B cell (primary cell): ENCODE measurements around the gene SERINC5. TPM values are rescaled to one million over a fixed set of nuclear protein-coding genes. Genes with fewer than 3 reads are reported as not detected.
"Not testable (repeated sequence)": the region's sequence is repeated elsewhere in the genome, so short reads cannot be mapped to it uniquely, and the experiment has no call there.

Experiments used
- ATAC-seq: fragments of 200-7000 bp; cut with Tn5 transposase; one replicate; pipeline ENCODE4 v1.10.0; 2021; ENCODE audit warnings: low read depth, mild to moderate bottlenecking, moderate number of reproducible peaks, moderate library complexity
- CTCF ChIA-PET: fragments of 350-600 bp; sonication (Branson Sonifier 250); formaldehyde crosslinking; loops from one replicate; lab custom pipeline; 2021; ENCODE audit warnings: antibody characterized with exemption, inconsistent platforms; lab: Charles Lee
- POLR2A ChIA-PET: fragments of 350-600 bp; sonication (Branson Sonifier 250); formaldehyde crosslinking; loops from one replicate; lab custom pipeline; 2021; ENCODE audit warnings: antibody characterized with exemption; lab: Charles Lee
- DNase-seq: peaks from one replicate; pipeline ENCODE4 v3.0.0; 2013
- H2AFZ ChIP-seq: 2 replicates; pipeline ENCODE4 v1.6.1; 2012; ENCODE audit warnings: mild to moderate bottlenecking, low read depth, low read length; ENCODE audit not compliant: insufficient read depth, poor library complexity, severe bottlenecking
- H3K27ac ChIP-seq, 2 donors: 1 replicate in 1 of 2; 2 replicates in 1 of 2; pipeline ENCODE4 v1.5.1; 2012 to 2013; ENCODE audit warnings: low read length in 2 of 2, mild to moderate bottlenecking in 2 of 2, moderate library complexity in 1 of 2
- H3K27me3 ChIP-seq, 4 experiments: fragments of 200-600 bp in 1 of 4; sonication (generic) in 1 of 4; replicated peaks in 1 of 4; 1 replicate in 2 of 4; 2 replicates in 2 of 4; pipeline versions ENCODE4 v1.6.1 to v1.7.0; 2013 to 2016; ENCODE audit warnings: low read length in 3 of 4, mild to moderate bottlenecking in 2 of 4, mixed read lengths in 1 of 4, moderate library complexity in 1 of 4; ENCODE audit not compliant: insufficient read depth in 4 of 4, control insufficient read depth in 3 of 4; ENCODE audit errors: control extremely low read depth in 1 of 4
- H3K36me3 ChIP-seq, 2 experiments: replicated peaks in 1 of 2; 1 replicate in 1 of 2; 2 replicates in 1 of 2; pipeline versions ENCODE4 v1.6.1 to v1.7.1; 2013; ENCODE audit warnings: low read length in 1 of 2; ENCODE audit not compliant: insufficient read depth in 2 of 2, control insufficient read depth in 1 of 2; ENCODE audit errors: control extremely low read depth in 1 of 2, extremely low read depth in 1 of 2
- H3K4me1 ChIP-seq, 2 donors: fragments of 200-600 bp in 1 of 2; sonication (generic) in 1 of 2; 1 replicate in 1 of 2; 2 replicates in 1 of 2; pipeline versions ENCODE4 v1.5.1 to v1.6.1; 2013 to 2017; ENCODE audit warnings: low read length in 2 of 2; ENCODE audit not compliant: control insufficient read depth in 2 of 2, insufficient read depth in 2 of 2
- H3K4me2 ChIP-seq: replicated peaks from 2 replicates; pipeline ENCODE3; 2012; ENCODE audit warnings: mild to moderate bottlenecking, low read depth, low read length; ENCODE audit not compliant: poor library complexity, severe bottlenecking
- H3K4me3 ChIP-seq, 5 experiments: fragments of 200-600 bp in 1 of 5; sonication (generic) in 1 of 5; 1 replicate in 3 of 5; 2 replicates in 2 of 5; pipeline versions ENCODE4 v1.5.1 to v1.7.0; 2011 to 2016; ENCODE audit warnings: low read length in 4 of 5, mild to moderate bottlenecking in 4 of 5, low read depth in 2 of 5, control low read depth in 1 of 5, moderate library complexity in 1 of 5; ENCODE audit not compliant: insufficient read depth in 1 of 5; ENCODE audit errors: control extremely low read depth in 1 of 5, extremely low read depth in 1 of 5
- H3K79me2 ChIP-seq: fragments of 200-600 bp; sonication (generic); one replicate; pipeline ENCODE4 v1.6.0; 2016; ENCODE audit warnings: low read length; ENCODE audit not compliant: control insufficient read depth, insufficient read depth
- H3K9ac ChIP-seq: fragments of 200-600 bp; sonication (generic); 2 replicates; pipeline ENCODE4 v1.6.1; 2017; ENCODE audit warnings: mild to moderate bottlenecking, low read length, moderate library complexity
- H3K9me3 ChIP-seq, 3 donors: one replicate each; pipeline versions ENCODE4 v1.6.1 to v1.7.1; 2013; ENCODE audit warnings: low read length in 2 of 3; ENCODE audit not compliant: control insufficient read depth in 2 of 3, insufficient read depth in 1 of 3; ENCODE audit errors: control extremely low read depth in 1 of 3
- H4K20me1 ChIP-seq: 2 replicates; pipeline ENCODE4 v1.6.0; 2012; ENCODE audit warnings: mild to moderate bottlenecking, low read length; ENCODE audit not compliant: insufficient read depth, control insufficient read depth, poor library complexity, severe bottlenecking
- H3K27ac Mint-ChIP-seq: one replicate; pipeline ENCODE4 v1.8.0; 2021; ENCODE audit warnings: mixed read lengths
- H3K27me3 Mint-ChIP-seq: one replicate; pipeline ENCODE4 v1.8.0; 2021; ENCODE audit warnings: mixed read lengths
- H3K4me1 Mint-ChIP-seq: one replicate; pipeline ENCODE4 v1.8.0; 2021; ENCODE audit warnings: mixed read lengths
- H3K4me3 Mint-ChIP-seq: one replicate; pipeline ENCODE4 v1.8.0; 2021; ENCODE audit warnings: mixed read lengths
- H3K9me3 Mint-ChIP-seq: one replicate; pipeline ENCODE4 v1.8.0; 2022; ENCODE audit warnings: mixed read lengths; ENCODE audit not compliant: insufficient read depth
- CTCF ChIP-seq: fragments of 200-600 bp; IDR thresholded peaks from one replicate; pipeline ENCODE4 v1.8.0; 2022; ENCODE audit warnings: antibody characterized with exemption, mild to moderate bottlenecking
- EZH2 ChIP-seq: IDR thresholded peaks from 2 replicates; pipeline ENCODE4 v1.6.1; 2012; ENCODE audit warnings: borderline replicate concordance, low read depth, mild to moderate bottlenecking, moderate library complexity, low read length; ENCODE audit not compliant: insufficient read depth, poor library complexity, severe bottlenecking
- WGBS: methylation state at CpG from one replicate; pipeline ENCODE4 v1.1.5; 2013; ENCODE audit warnings: missing lambda C conversion rate; ENCODE audit not compliant: insufficient coverage; 5-methylcytosine and 5-hydroxymethylcytosine counted together
- intact Hi-C: fragments of 100-400 bp; cut with micrococcal nuclease; formaldehyde crosslinking; loops from one replicate; pipeline ENCODE4 v1.10.0; 2022
- polyA plus RNA-seq: library from polyadenylated mRNA; depleted of rRNA; stranded (reverse); fragments of >200 nt; gene quantifications from 2 replicates; pipeline ENCODE4 v1.2.3, GENCODE V29; 2012
- total RNA-seq, 2 donors: library from RNA; stranded (reverse); fragments of 120-200 nt in 1 of 2; gene quantifications; 1 replicate in 1 of 2; 2 replicates in 1 of 2; pipeline versions ENCODE4 v1.2.3 to v1.2.4, GENCODE V29; 2013 to 2022

The SERINC5 gene
- total and polyA plus RNA-seq, 2 donors (not counting 1 experiment from before 2014, with no cell fraction given): 2.4 to 9.5 TPM

- no peak overlapping the region for H3K27ac ChIP-seq
- Mint-ChIP-seq H3K27me3 (no peaks in the 10 kb centered on the region), H3K27ac (peak overlapping the region; percentile 10), H3K4me3 (no peak overlapping the region), H3K4me1 (peaks cover 49% of the 10 kb centered on the region), H3K9me3 (no peaks in the 10 kb centered on the region)
- H3K4me1 ChIP-seq: peaks cover 44 to 45% of the 10 kb centered on the region in 2 donors
- ChIA-PET CTCF (no interaction called here), POLR2A (no interaction called here)
- WGBS: 67% methylated on average over 1 of the region's 2 CpGs
- peaks cover 0 to 11% (median 0%) of the 10 kb centered on the region in 3 donors for H3K9me3 ChIP-seq
- no peak for TF ChIP-seq EZH2
- TF ChIP-seq CTCF: no peak
- H3K27me3 ChIP-seq: no peaks in the 10 kb centered on the region
- intact Hi-C loops: loop anchor here (5.0 kb wide), 2 partner anchors 43 to 118 kb away; partner anchors contain the start of gene SERINC5
- ATAC-seq (no peak), DNase-seq (no peak)
- H3K4me2 ChIP-seq: no peak overlapping the region
- H2AFZ ChIP-seq: no peak overlapping the region
- no peaks in the 10 kb centered on the region for H3K36me3 ChIP-seq
- H3K79me2 ChIP-seq: no peaks in the 10 kb centered on the region
- no peaks in the 10 kb centered on the region for H4K20me1 ChIP-seq
- no peak overlapping the region for H3K4me3 ChIP-seq
- no peak overlapping the region for H3K9ac ChIP-seq
Observed at GRCh38 chr5:80139466-80139972, 116.3 kb downstream of the SERINC5 start.

GRCh38 chr5:80138486-80138885 is 117.4 kb downstream of the SERINC5 start:
- Histone ChIP-seq H3K27ac (no peak overlapping the region), H3K9ac (no peak overlapping the region), H3K27me3 (no peaks in the 10 kb centered on the region), H3K79me2 (no peaks in the 10 kb centered on the region), H3K4me2 (no peak overlapping the region), H2AFZ (no peak overlapping the region), H3K9me3 (peaks cover 0 to 11% (median 0%) of the 10 kb centered on the region in 3 donors), H3K4me1 (peaks cover 42 to 44% of the 10 kb centered on the region in 2 donors), H3K36me3 (no peaks in the 10 kb centered on the region), H3K4me3 (no peak overlapping the region), H4K20me1 (no peaks in the 10 kb centered on the region)
- H3K27me3 Mint-ChIP-seq: no peaks in the 10 kb centered on the region
- ChIA-PET CTCF (no interaction called here), POLR2A (no interaction called here)
- no peak overlapping the region for H3K4me3 Mint-ChIP-seq
- 98% methylated on average over 6 of the region's 6 CpGs for WGBS
- intact Hi-C loops: loop anchor here (5.0 kb wide), 2 partner anchors 44 to 119 kb away; partner anchors contain the start of gene SERINC5
- H3K9me3 Mint-ChIP-seq: no peaks in the 10 kb centered on the region
- TF ChIP-seq CTCF (no peak), EZH2 (no peak)
- DNase-seq: no peak
- H3K4me1 Mint-ChIP-seq: peaks cover 44% of the 10 kb centered on the region
- no peak overlapping the region for H3K27ac Mint-ChIP-seq
- ATAC-seq: no peak

- Mint-ChIP-seq H3K27ac (peak overlapping the region; percentile 72), H3K4me3 (peak overlapping the region; percentile 55), H3K4me1 (peaks cover 31% of the 10 kb centered on the region)
- peaks cover 0 to 11% (median 0%) of the 10 kb centered on the region in 3 donors for H3K9me3 ChIP-seq
- intact Hi-C loops: loop anchor here (5.0 kb wide), 2 partner anchors 46 to 121 kb away; partner anchors contain the start of gene SERINC5
- CTCF ChIA-PET: interaction anchor here (0.7 to 1.6 kb wide), 2 partner anchors 10 to 53 kb away, joined by 3 to 9 read pairs; no protein-coding TSS in a partner anchor
- H3K36me3 ChIP-seq, H3K4me3 ChIP-seq, H3K9ac ChIP-seq, DNase-seq, H3K9me3 Mint-ChIP-seq, H4K20me1 ChIP-seq, H3K27me3 Mint-ChIP-seq, H3K79me2 ChIP-seq, ATAC-seq, H3K27me3 ChIP-seq: not testable (repeated sequence)
- H2AFZ ChIP-seq: peak overlapping the region; percentile 57
- WGBS: 100% methylated on average over 3 of the region's 7 CpGs
- H3K4me1 ChIP-seq: peaks cover 29 to 33% of the 10 kb centered on the region in 2 donors
- peak overlapping the region; percentile 65 for H3K4me2 ChIP-seq
- POLR2A ChIA-PET: interaction anchor here (0.7 kb wide), 1 partner anchor 18 kb away, joined by 9 read pairs; no protein-coding TSS in a partner anchor
- H3K27ac ChIP-seq: peak overlapping the region in 1 of 2 donors; percentile 76
Observed at GRCh38 chr5:80136798-80137197, 119.0 kb downstream of the SERINC5 start.
